Lung (tissue), 12 donors: ENCODE data around the gene SND1. TPM values are rescaled to one million over a fixed set of nuclear protein-coding genes. Genes with fewer than 3 reads are reported as not detected.

Experiments
- ATAC-seq: fragments of 200-7000 bp; cut with Tn5 transposase; one replicate; pipeline ENCODE4 v1.9.1; 2020; ENCODE audit warnings: moderate number of reproducible peaks; ENCODE audit not compliant: insufficient read depth, low FRiP score
- DNase-seq, 3 donors: peaks; one replicate each; pipeline ENCODE4 v3.0.0-alpha.2; 2013 to 2017
- H3K27ac ChIP-seq, 2 donors: one replicate each; pipeline ENCODE4 v1.5.1; 2013; ENCODE audit warnings: mild to moderate bottlenecking in 2 of 2, moderate library complexity in 2 of 2, control low read depth in 1 of 2, inconsistent platforms in 1 of 2, low read depth in 1 of 2, low read length in 1 of 2
- H3K27me3 ChIP-seq, 3 donors: one replicate each; pipeline ENCODE4 v1.5.1; 2013; ENCODE audit warnings: low read length in 2 of 3; ENCODE audit not compliant: control insufficient read depth in 3 of 3, insufficient read depth in 3 of 3
- H3K36me3 ChIP-seq, 4 donors: one replicate each; pipeline ENCODE4 v1.5.1; 2013; ENCODE audit warnings: low read length in 4 of 4, mild to moderate bottlenecking in 1 of 4, moderate library complexity in 1 of 4; ENCODE audit not compliant: control insufficient read depth in 4 of 4, insufficient read depth in 4 of 4
- H3K4me1 ChIP-seq, 5 donors: one replicate each; pipeline ENCODE4 v1.5.1; 2013; ENCODE audit warnings: low read length in 5 of 5, mild to moderate bottlenecking in 2 of 5, moderate library complexity in 1 of 5; ENCODE audit not compliant: control insufficient read depth in 5 of 5, insufficient read depth in 5 of 5
- H3K4me3 ChIP-seq: one replicate; pipeline ENCODE4 v1.5.1; 2013; ENCODE audit warnings: mild to moderate bottlenecking, control low read depth, moderate library complexity
- H3K9ac ChIP-seq, 2 donors: one replicate each; pipeline ENCODE4 v1.5.1; 2013; ENCODE audit warnings: low read length in 2 of 2, control low read depth in 1 of 2; ENCODE audit not compliant: insufficient read depth in 1 of 2
- H3K9me3 ChIP-seq, 4 donors: one replicate each; pipeline ENCODE4 v1.5.1; 2013; ENCODE audit warnings: low read length in 3 of 4, mild to moderate bottlenecking in 1 of 4, moderate library complexity in 1 of 4; ENCODE audit not compliant: control insufficient read depth in 4 of 4, insufficient read depth in 3 of 4
- WGBS, 2 donors: extraction: QIAGEN DNeasy Blood & Tissue Kit; methylation state at CpG; one replicate each; pipeline ENCODE4 v1.1.7; 2013; 5-methylcytosine and 5-hydroxymethylcytosine counted together
- polyA plus RNA-seq, 2 donors: library from polyadenylated mRNA; stranded (reverse); fragments of 200-250 nt; gene quantifications; one replicate each; pipeline ENCODE4 v1.2.1, GENCODE V29; 2013
- total RNA-seq, 2 donors: library from RNA; depleted of rRNA in 1 of 2; stranded (reverse); fragments of >200 nt in 1 of 2; gene quantifications; one replicate each; pipeline ENCODE4 v1.2.1, GENCODE V29; 2014 to 2021
- TF ChIP-seq, protein P1 (sequence below): IDR thresholded peaks from 2 replicates; pipeline ENCODE4 v1.5.1; 2012; ENCODE audit warnings: mild to moderate bottlenecking; ENCODE audit errors: control extremely low read depth, extremely low read depth
- donor health status: control.
- donor health status: control.
- donor health status: Bipolar disorder and iron deficiency.
- donor health status: healthy.
- donor health status: DM: yes; HTN: yes; CAD: no.

SND1 gene
- total and polyA plus RNA-seq, 4 donors: 94.5 to 210 (median 137) TPM

DNA sequence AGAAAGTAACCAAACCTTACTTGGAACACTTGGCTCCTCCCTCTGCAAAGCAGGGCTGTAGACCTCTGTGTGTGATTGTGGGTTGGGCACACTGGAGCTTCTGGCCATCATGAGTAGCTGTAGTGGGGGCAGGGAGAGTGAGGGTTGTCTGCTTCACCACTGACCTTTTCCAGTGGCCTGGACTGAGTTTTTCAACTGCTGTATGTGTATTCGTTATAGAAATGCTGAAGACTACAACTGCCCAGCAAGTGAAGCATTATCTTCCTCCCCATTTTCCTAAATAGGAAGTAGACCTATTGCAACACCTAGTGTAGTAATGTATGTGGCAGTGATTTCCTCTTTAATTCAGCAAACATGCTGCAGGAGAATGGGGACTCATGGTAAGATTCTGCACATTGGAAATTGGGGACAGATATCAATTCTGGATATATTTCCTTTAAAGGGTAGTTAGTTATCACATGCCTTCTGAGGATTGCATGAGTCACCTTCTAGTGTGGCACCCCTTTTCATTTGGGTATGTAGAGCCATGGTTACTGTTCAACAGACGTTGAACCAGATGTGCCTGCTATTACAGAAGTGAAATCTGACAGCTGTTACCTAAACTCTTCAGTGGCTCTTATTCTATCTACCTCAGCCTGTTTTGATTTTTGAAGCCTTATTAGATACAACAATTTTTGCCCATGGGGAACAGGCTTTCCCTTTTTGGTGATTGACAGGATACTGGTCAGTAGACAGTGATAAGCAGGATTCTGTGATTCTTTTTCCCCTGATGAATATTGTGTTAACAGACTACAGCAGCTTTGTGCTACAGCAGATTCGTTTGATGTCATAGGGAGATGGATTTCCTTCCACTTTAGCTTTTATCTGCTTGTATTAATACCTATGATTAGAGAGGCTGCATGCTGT is 130.9 kb downstream of the SND1 start:
- no peak overlapping the region for H3K4me3 ChIP-seq
- no peak overlapping the region for H3K9ac ChIP-seq
- no peaks in the 10 kb centered on the region for H3K36me3 ChIP-seq
- TF ChIP-seq, protein P1, sequence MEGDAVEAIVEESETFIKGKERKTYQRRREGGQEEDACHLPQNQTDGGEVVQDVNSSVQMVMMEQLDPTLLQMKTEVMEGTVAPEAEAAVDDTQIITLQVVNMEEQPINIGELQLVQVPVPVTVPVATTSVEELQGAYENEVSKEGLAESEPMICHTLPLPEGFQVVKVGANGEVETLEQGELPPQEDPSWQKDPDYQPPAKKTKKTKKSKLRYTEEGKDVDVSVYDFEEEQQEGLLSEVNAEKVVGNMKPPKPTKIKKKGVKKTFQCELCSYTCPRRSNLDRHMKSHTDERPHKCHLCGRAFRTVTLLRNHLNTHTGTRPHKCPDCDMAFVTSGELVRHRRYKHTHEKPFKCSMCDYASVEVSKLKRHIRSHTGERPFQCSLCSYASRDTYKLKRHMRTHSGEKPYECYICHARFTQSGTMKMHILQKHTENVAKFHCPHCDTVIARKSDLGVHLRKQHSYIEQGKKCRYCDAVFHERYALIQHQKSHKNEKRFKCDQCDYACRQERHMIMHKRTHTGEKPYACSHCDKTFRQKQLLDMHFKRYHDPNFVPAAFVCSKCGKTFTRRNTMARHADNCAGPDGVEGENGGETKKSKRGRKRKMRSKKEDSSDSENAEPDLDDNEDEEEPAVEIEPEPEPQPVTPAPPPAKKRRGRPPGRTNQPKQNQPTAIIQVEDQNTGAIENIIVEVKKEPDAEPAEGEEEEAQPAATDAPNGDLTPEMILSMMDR: no peak
- no peak overlapping the region for H3K27ac ChIP-seq
- WGBS, 2 donors: 43 to 63% methylated on average over 3 of the region's 3 CpGs
- H3K4me1 ChIP-seq: peaks cover 0 to 17% (median 0%) of the 10 kb centered on the region in 5 donors
- no peaks in the 10 kb centered on the region for H3K27me3 ChIP-seq
- no peak for DNase-seq
- ATAC-seq: peak; percentile 66
- H3K9me3 ChIP-seq: no peaks in the 10 kb centered on the region

- WGBS, 2 donors: 98 to 100% methylated on average over 1 of the region's 1 CpG
- Histone ChIP-seq H3K27ac (no peak overlapping the region), H3K4me1 (peaks cover 0 to 16% (median 0%) of the 10 kb centered on the region in 5 donors), H3K27me3 (no peaks in the 10 kb centered on the region), H3K4me3 (no peak overlapping the region), H3K9ac (no peak overlapping the region), H3K36me3 (no peaks in the 10 kb centered on the region), H3K9me3 (no peaks in the 10 kb centered on the region)
- ATAC-seq (no peak), DNase-seq (no peak)
- TF ChIP-seq, protein P1: no peak
These were observed 134.2 kb downstream of the SND1 start for GRCh38 chr7:127786184-127786583.

GRCh38 chr7:127789031-127789430 is 137.0 kb downstream of the SND1 start:
- H3K4me3 ChIP-seq: no peak overlapping the region
- TF ChIP-seq, protein P1: no peak
- no peaks in the 10 kb centered on the region for H3K27me3 ChIP-seq
- 93 to 94% methylated on average over 3 of the region's 3 CpGs for WGBS, 2 donors
- ATAC-seq (no peak), DNase-seq (no peak)
- H3K36me3 ChIP-seq: no peaks in the 10 kb centered on the region
- H3K27ac ChIP-seq: no peak overlapping the region
- H3K9ac ChIP-seq: no peak overlapping the region
- no peaks in the 10 kb centered on the region for H3K9me3 ChIP-seq
- peaks cover 0 to 7% (median 0%) of the 10 kb centered on the region in 5 donors for H3K4me1 ChIP-seq
